ENCODE data around the gene PHC3. TPM values are rescaled to one million over a fixed set of nuclear protein-coding genes. Genes with fewer than 3 reads are reported as not detected.

PHC3 gene
- total and polyA plus RNA-seq, 2 of the 13 experiments (the other 11 are each of a cell fraction or from before 2014, with no cell fraction given), result 24.1 to 49.0 TPM

- no peak overlapping the region for H3K9ac ChIP-seq (ENCODE audit: insufficient read depth, low read depth, low read length)
- peaks cover 11 to 58% of the 10 kb centered on the region in 2 experiments for H3K36me3 ChIP-seq (replicated peaks in 1 of 2; ENCODE audit: control insufficient read depth in 1 of 2, insufficient read depth in 2 of 2, low read length in 2 of 2)
- POLR2A ChIA-PET, result no interaction called here
- no peaks in the 10 kb centered on the region for H3K9me3 ChIP-seq (ENCODE audit: low read length)
- no peak overlapping the region for H3K27ac ChIP-seq (ENCODE audit: extremely low read length, insufficient read depth, low read length)
- no peaks in the 10 kb centered on the region for H3K79me2 ChIP-seq (ENCODE audit: insufficient read depth, low read length)
- DNase-seq (ENCODE audit: low spot score), result no peak
- no peak for ATAC-seq
- FAIRE-seq, result no peak
- WGBS (ENCODE audit: low lambda C conversion rate), result 100% methylated on average over 2 of the region's 2 CpGs
- CTCF ChIA-PET (ENCODE audit: low intra/inter-chr PET ratio, low total read pairs), result no interaction called here
- TF ChIP-seq CCAR2 (optimal IDR thresholded peaks at IDR 0.05; ENCODE audit: low read depth, low read length), result no peak
- peak; percentile 100 for TF ChIP-seq ZNF264 (CRISPR knock-in tag; IDR thresholded peaks at IDR 0.05)
- no peak for TF ChIP-seq ZNF232 (CRISPR knock-in tag; IDR thresholded peaks at IDR 0.05; ENCODE audit: borderline replicate concordance)
- no peak for TF ChIP-seq NRL (CRISPR knock-in tag; IDR thresholded peaks at IDR 0.05; ENCODE audit: borderline replicate concordance)
- no peak for TF ChIP-seq ZNF225 (CRISPR knock-in tag; IDR thresholded peaks at IDR 0.05)
- peak; percentile 78; the same call in 1 of the 2 replicates for TF ChIP-seq THRA (CRISPR knock-in tag; IDR thresholded peaks at IDR 0.05; ENCODE audit: borderline replicate concordance)
- TF ChIP-seq DPF2 (CRISPR knock-in tag; IDR thresholded peaks at IDR 0.05; ENCODE audit: borderline replicate concordance, low read depth), result no peak
- no TSS peak for BruUV-seq (replicated peaks)
- H3K27me3 ChIP-seq (ENCODE audit: control insufficient read depth in 1 of 2, insufficient read depth in 2 of 2, low read length in 2 of 2), result no peaks in the 10 kb centered on the region
- intact Hi-C loops (cut with micrococcal nuclease; ENCODE audit: unreplicated experiment), result no loop called here
- no peak overlapping the region for H2AFZ ChIP-seq (ENCODE audit: low read length)
- H4K20me1 ChIP-seq (ENCODE audit: insufficient read depth, low read length), result no peaks in the 10 kb centered on the region
- no peak overlapping the region for H3K4me2 ChIP-seq (ENCODE audit: low read depth, low read length)
- in situ Hi-C loops (cut with HindIII; ENCODE audit: extremely low pct_ligation_motif_present, low pct_unique_long_range_greater_than_20kb), result no loop called here
- no peaks in the 10 kb centered on the region for H3K4me1 ChIP-seq (ENCODE audit: insufficient read depth, low read length)
- H3K4me3 ChIP-seq (replicated peaks in 1 of 3; ENCODE audit: insufficient read depth in 1 of 3, low read depth in 2 of 3, low read length in 3 of 3), result no peak overlapping the region
These were observed 49.2 kb downstream of the PHC3 start for GRCh38 chr3:170132335-170132734.

- no peak overlapping the region for H3K4me3 ChIP-seq (replicated peaks in 1 of 3; ENCODE audit: insufficient read depth in 1 of 3, low read depth in 2 of 3, low read length in 3 of 3)
- DNase-seq (ENCODE audit: low spot score) (no peak), ATAC-seq (no peak), FAIRE-seq (no peak)
- no peak overlapping the region for H3K4me2 ChIP-seq (ENCODE audit: low read depth, low read length)
- H3K9ac ChIP-seq (ENCODE audit: insufficient read depth, low read depth, low read length), result no peak overlapping the region
- H2AFZ ChIP-seq (ENCODE audit: low read length), result no peak overlapping the region
- CTCF ChIA-PET (ENCODE audit: low intra/inter-chr PET ratio, low total read pairs), result no interaction called here
- intact Hi-C loops (cut with micrococcal nuclease; ENCODE audit: unreplicated experiment) (no loop called here), in situ Hi-C loops (cut with HindIII; ENCODE audit: extremely low pct_ligation_motif_present, low pct_unique_long_range_greater_than_20kb) (no loop called here)
- H3K9me3 ChIP-seq (ENCODE audit: low read length), result no peaks in the 10 kb centered on the region
- no peak overlapping the region for H3K27ac ChIP-seq (ENCODE audit: extremely low read length, insufficient read depth, low read length)
- POLR2A ChIA-PET, result no interaction called here
- no peaks in the 10 kb centered on the region for H3K4me1 ChIP-seq (ENCODE audit: insufficient read depth, low read length)
- H3K27me3 ChIP-seq (ENCODE audit: control insufficient read depth in 1 of 2, insufficient read depth in 2 of 2, low read length in 2 of 2), result no peaks in the 10 kb centered on the region
- H3K36me3 ChIP-seq (replicated peaks in 1 of 2; ENCODE audit: control insufficient read depth in 1 of 2, insufficient read depth in 2 of 2, low read length in 2 of 2), result peaks cover 9 to 51% of the 10 kb centered on the region in 2 experiments
- no peaks in the 10 kb centered on the region for H3K79me2 ChIP-seq (ENCODE audit: insufficient read depth, low read length)
- no peaks in the 10 kb centered on the region for H4K20me1 ChIP-seq (ENCODE audit: insufficient read depth, low read length)
- BruUV-seq (replicated peaks), result no TSS peak
- TF ChIP-seq ZFY (CRISPR knock-in tag; IDR thresholded peaks at IDR 0.05) (no peak), HDAC1 (CRISPR knock-in tag; IDR thresholded peaks at IDR 0.05) (no peak), SNAPC2 (CRISPR knock-in tag; IDR thresholded peaks at IDR 0.05) (no peak), HINFP (CRISPR knock-in tag; IDR thresholded peaks at IDR 0.05; ENCODE audit: low read depth) (no peak), ZNF629 (CRISPR knock-in tag; conservative IDR thresholded peaks at IDR 0.05) (no peak), MIER2 (CRISPR knock-in tag; IDR thresholded peaks at IDR 0.05) (no peak), ZNF362 (CRISPR knock-in tag; IDR thresholded peaks at IDR 0.05; ENCODE audit: borderline replicate concordance) (no peak), SP2 (CRISPR knock-in tag; IDR thresholded peaks at IDR 0.05) (no peak), SOX6 (IDR thresholded peaks at IDR 0.05) (no peak), SOX6 (CRISPR knock-in tag; IDR thresholded peaks at IDR 0.05) (no peak)
These were observed 51.0 kb downstream of the PHC3 start for GRCh38 chr3:170130532-170130931.
